HepG2 (cell line): ENCODE results near the gene STK36. TPM values are rescaled to one million over a fixed set of nuclear protein-coding genes. Genes with fewer than 3 reads are reported as not detected.
A peak's percentile ranks its signal among the peaks of the same experiment; 100 is the strongest.

Experiments
- ASH2L ChIP-seq: fragments of 300-600, 200-600 bp; sonication (generic); IDR thresholded peaks from 2 replicates; pipeline ENCODE4 v1.7.0; 2017; ENCODE audit warnings: low read depth, mild to moderate bottlenecking, moderate library complexity, mixed read lengths, low read length; ENCODE audit not compliant: insufficient read length
- CAMTA2 ChIP-seq: sonication (generic); formaldehyde crosslinking; IDR thresholded peaks from 2 replicates; pipeline ENCODE4 v1.4.0; 2020; ENCODE audit warnings: mild to moderate bottlenecking, missing genetic modification reagents, borderline replicate concordance
- CCDC6 ChIP-seq: sonication (generic); formaldehyde crosslinking; IDR thresholded peaks from 2 replicates; pipeline ENCODE4 v1.8.1; 2022; ENCODE audit warnings: mild to moderate bottlenecking, missing genetic modification reagents, moderate library complexity
- CREB1 ChIP-seq, 2 experiments: fragments of 450-650 bp in 1 of 2; IDR thresholded peaks; 2 replicates each; pipeline ENCODE4 v1.6.1; 2016 to 2017; ENCODE audit warnings: control low read depth in 1 of 2, mild to moderate bottlenecking in 1 of 2, missing compliant biosample characterization in 1 of 2, missing genetic modification characterization in 1 of 2
- FOXK1 ChIP-seq: sonication (generic); formaldehyde crosslinking; IDR thresholded peaks from 2 replicates; pipeline ENCODE4 v1.4.0; 2020; ENCODE audit warnings: low read depth, missing genetic modification reagents, borderline replicate concordance
- IKZF1 ChIP-seq: fragments of 450-650 bp; IDR thresholded peaks from 2 replicates; pipeline ENCODE4 v1.7.1; 2016
- IRF2 ChIP-seq: IDR thresholded peaks from 2 replicates; pipeline ENCODE4 v1.6.1; 2018; ENCODE audit warnings: missing genetic modification reagents, missing compliant biosample characterization
- POLR2A ChIP-seq, 2 experiments: IDR thresholded peaks; 2 replicates each; pipeline ENCODE4 v1.6.1; 2011; ENCODE audit warnings: low read depth in 2 of 2, low read length in 2 of 2, mild to moderate bottlenecking in 1 of 2, moderate library complexity in 1 of 2; ENCODE audit not compliant: insufficient read depth in 1 of 2
- RAD21 ChIP-seq: fragments of 450-650 bp; formaldehyde crosslinking; IDR thresholded peaks from 2 replicates; pipeline ENCODE4 v1.5.0; 2020; ENCODE audit warnings: mild to moderate bottlenecking
- RBFOX2 ChIP-seq: fragments of 200-400 bp; formaldehyde crosslinking; IDR thresholded peaks from 2 replicates; pipeline ENCODE4 v1.6.1; 2017; ENCODE audit warnings: low read depth, mild to moderate bottlenecking, low read length
- SRY ChIP-seq: sonication (generic); formaldehyde crosslinking; IDR thresholded peaks from 2 replicates; pipeline ENCODE4 v1.8.0; 2022; ENCODE audit warnings: mild to moderate bottlenecking, missing genetic modification reagents
- STAG1 ChIP-seq: sonication (generic); formaldehyde crosslinking; IDR thresholded peaks from 2 replicates; pipeline ENCODE4 v1.4.0; 2020; ENCODE audit warnings: missing genetic modification reagents
- TAF1 ChIP-seq: sonication (generic); formaldehyde crosslinking; IDR thresholded peaks from 2 replicates; pipeline ENCODE4 v1.4.0; 2020; ENCODE audit warnings: missing genetic modification reagents
- TOPORS ChIP-seq: sonication (generic); formaldehyde crosslinking; IDR thresholded peaks from 2 replicates; pipeline ENCODE4 v1.8.0; 2023; ENCODE audit warnings: mild to moderate bottlenecking, missing genetic modification reagents
- ZEB1 ChIP-seq: IDR thresholded peaks from 2 replicates; pipeline ENCODE4 v1.6.1; 2012; ENCODE audit warnings: mild to moderate bottlenecking, low read depth, inconsistent platforms; ENCODE audit not compliant: insufficient replicate concordance
- ZFP82 ChIP-seq: sonication (generic); formaldehyde crosslinking; IDR thresholded peaks from 2 replicates; pipeline ENCODE4 v1.5.1; 2020; ENCODE audit warnings: mild to moderate bottlenecking, missing genetic modification reagents, borderline replicate concordance
- ZFYVE20 ChIP-seq: sonication (generic); formaldehyde crosslinking; IDR thresholded peaks from 2 replicates; pipeline ENCODE4 v1.8.0; 2023; ENCODE audit warnings: low read depth, mild to moderate bottlenecking, moderate library complexity, missing genetic modification reagents, borderline replicate concordance
- ZMYM3 ChIP-seq: sonication (generic); formaldehyde crosslinking; IDR thresholded peaks from 2 replicates; pipeline ENCODE4 v1.5.1; 2020; ENCODE audit warnings: mild to moderate bottlenecking, missing genetic modification reagents
- ZNF282 ChIP-seq: fragments of 450-650 bp; IDR thresholded peaks from 2 replicates; pipeline ENCODE4 v1.6.1; 2018; ENCODE audit not compliant: partially characterized antibody
- ZNF354B ChIP-seq: sonication (generic); formaldehyde crosslinking; IDR thresholded peaks from 2 replicates; pipeline ENCODE4 v1.8.0; 2022; ENCODE audit warnings: mild to moderate bottlenecking, missing genetic modification reagents
- ZNF619 ChIP-seq: sonication (generic); formaldehyde crosslinking; IDR thresholded peaks from 2 replicates; pipeline ENCODE4 v1.4.0; 2020; ENCODE audit warnings: mild to moderate bottlenecking, missing genetic modification reagents
- ZNF770 ChIP-seq: sonication (generic); formaldehyde crosslinking; IDR thresholded peaks from 2 replicates; pipeline ENCODE4 v1.5.0; 2020; ENCODE audit warnings: mild to moderate bottlenecking, missing genetic modification reagents
- ZSCAN29 ChIP-seq: sonication (generic); formaldehyde crosslinking; conservative IDR thresholded peaks from 2 replicates; pipeline ENCODE4 v1.4.0; 2020; ENCODE audit warnings: mild to moderate bottlenecking, missing genetic modification reagents
- polyA plus RNA-seq, 8 experiments: library from polyadenylated mRNA; depleted of rRNA in 3 of 8; stranded (reverse) in 7 of 8; unstranded in 1 of 8; fragments of >200 nt; fragmentation: Illumina TruSeq in 4 of 8; extraction: Trizol in 4 of 8; gene quantifications; 2 replicates each; pipeline versions ENCODE4 v1.2.1 to v1.2.3, GENCODE V29; 2011 to 2016; ENCODE audit warnings: low read depth in 4 of 8, missing spikeins in 1 of 8, mixed read lengths in 1 of 8; ENCODE audit not compliant: insufficient read depth in 1 of 8
- total RNA-seq, 5 experiments: library from RNA; depleted of rRNA; stranded (reverse); fragments of >200 nt; fragmentation: Illumina TruSeq; extraction: Trizol; gene quantifications; 2 replicates each; pipeline ENCODE4 v1.2.3, GENCODE V29; 2016; ENCODE audit warnings: low read depth in 1 of 5
- TF ChIP-seq, protein P1 (sequence below): sonication (generic); formaldehyde crosslinking; IDR thresholded peaks from 2 replicates; pipeline ENCODE4 v1.5.1; 2020; ENCODE audit warnings: mild to moderate bottlenecking, missing genetic modification reagents, borderline replicate concordance

The STK36 gene
- total and polyA plus RNA-seq, 2 of the 13 experiments (the other 11 are each of a cell fraction or from before 2014, with no cell fraction given) = 45.9 to 83.5 TPM

DNA sequence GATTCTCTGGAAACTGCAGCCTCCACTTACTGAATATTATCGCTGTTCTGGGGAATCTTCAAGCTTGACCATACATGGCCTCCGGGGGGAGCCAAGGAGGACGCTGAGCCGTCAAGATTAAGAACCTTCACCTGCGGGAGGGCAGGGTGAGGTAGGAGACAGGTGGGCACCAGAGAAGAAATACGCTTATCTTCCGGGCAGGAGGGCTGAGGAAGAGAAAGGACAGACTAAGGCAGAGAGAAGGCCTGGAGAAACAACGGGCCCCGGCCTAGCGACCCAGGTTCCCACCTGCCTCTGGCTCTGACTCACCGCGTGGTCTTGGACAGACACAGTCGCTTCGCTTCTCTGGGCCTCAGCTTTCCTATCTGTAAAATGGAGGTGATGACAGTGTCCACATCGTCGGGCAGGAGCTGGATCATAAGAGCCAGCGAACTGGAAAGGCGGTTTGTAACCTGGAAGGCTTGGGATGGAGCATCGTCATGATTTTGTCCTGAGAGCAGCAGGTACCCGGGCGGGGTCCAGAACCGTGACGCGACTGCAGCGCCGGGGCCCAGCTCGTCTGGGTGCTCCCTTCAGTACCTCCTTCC is 13.1 kb upstream of the STK36 start (continued):
- peak; percentile 18; the same call in 1 of the 2 replicates for TF ChIP-seq TOPORS (CRISPR knock-in tag)
- peak; percentile 54 for TF ChIP-seq STAG1
- no peak for TF ChIP-seq IKZF1
- peak; percentile 39; the same call in 1 of the 2 replicates for TF ChIP-seq CCDC6 (CRISPR knock-in tag)
- TF ChIP-seq RBFOX2 = no peak
- TF ChIP-seq SRY (CRISPR knock-in tag) = no peak
- peak; percentile 79 for TF ChIP-seq ZEB1
- 0 out of 2 replicates have a peak, but pooled peaks have one; percentile 9 for TF ChIP-seq CAMTA2 (CRISPR knock-in tag)
- 0 out of 2 replicates have a peak, but pooled peaks have one; percentile 11 for TF ChIP-seq ZSCAN29 (CRISPR knock-in tag)
- 0 out of 2 replicates have a peak, but pooled peaks have one; percentile 22 for TF ChIP-seq ZNF354B
- no peak for TF ChIP-seq ZNF770 (CRISPR knock-in tag)
- TF ChIP-seq ZFYVE20 (CRISPR knock-in tag) = no peak
- no peak for TF ChIP-seq ASH2L
- TF ChIP-seq, protein P1, sequence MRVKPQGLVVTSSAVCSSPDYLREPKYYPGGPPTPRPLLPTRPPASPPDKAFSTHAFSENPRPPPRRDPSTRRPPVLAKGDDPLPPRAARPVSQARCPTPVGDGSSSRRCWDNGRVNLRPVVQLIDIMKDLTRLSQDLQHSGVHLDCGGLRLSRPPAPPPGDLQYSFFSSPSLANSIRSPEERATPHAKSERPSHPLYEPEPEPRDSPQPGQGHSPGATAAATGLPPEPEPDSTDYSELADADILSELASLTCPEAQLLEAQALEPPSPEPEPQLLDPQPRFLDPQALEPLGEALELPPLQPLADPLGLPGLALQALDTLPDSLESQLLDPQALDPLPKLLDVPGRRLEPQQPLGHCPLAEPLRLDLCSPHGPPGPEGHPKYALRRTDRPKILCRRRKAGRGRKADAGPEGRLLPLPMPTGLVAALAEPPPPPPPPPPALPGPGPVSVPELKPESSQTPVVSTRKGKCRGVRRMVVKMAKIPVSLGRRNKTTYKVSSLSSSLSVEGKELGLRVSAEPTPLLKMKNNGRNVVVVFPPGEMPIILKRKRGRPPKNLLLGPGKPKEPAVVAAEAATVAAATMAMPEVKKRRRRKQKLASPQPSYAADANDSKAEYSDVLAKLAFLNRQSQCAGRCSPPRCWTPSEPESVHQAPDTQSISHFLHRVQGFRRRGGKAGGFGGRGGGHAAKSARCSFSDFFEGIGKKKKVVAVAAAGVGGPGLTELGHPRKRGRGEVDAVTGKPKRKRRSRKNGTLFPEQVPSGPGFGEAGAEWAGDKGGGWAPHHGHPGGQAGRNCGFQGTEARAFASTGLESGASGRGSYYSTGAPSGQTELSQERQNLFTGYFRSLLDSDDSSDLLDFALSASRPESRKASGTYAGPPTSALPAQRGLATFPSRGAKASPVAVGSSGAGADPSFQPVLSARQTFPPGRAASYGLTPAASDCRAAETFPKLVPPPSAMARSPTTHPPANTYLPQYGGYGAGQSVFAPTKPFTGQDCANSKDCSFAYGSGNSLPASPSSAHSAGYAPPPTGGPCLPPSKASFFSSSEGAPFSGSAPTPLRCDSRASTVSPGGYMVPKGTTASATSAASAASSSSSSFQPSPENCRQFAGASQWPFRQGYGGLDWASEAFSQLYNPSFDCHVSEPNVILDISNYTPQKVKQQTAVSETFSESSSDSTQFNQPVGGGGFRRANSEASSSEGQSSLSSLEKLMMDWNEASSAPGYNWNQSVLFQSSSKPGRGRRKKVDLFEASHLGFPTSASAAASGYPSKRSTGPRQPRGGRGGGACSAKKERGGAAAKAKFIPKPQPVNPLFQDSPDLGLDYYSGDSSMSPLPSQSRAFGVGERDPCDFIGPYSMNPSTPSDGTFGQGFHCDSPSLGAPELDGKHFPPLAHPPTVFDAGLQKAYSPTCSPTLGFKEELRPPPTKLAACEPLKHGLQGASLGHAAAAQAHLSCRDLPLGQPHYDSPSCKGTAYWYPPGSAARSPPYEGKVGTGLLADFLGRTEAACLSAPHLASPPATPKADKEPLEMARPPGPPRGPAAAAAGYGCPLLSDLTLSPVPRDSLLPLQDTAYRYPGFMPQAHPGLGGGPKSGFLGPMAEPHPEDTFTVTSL (CRISPR knock-in tag) = 0 out of 2 replicates have a peak, but pooled peaks have one; percentile 8
- TF ChIP-seq IRF2 (CRISPR knock-in tag) = peak; percentile 69; the same call in 1 of the 2 replicates
- TF ChIP-seq ZFP82 (CRISPR knock-in tag) = 0 out of 2 replicates have a peak, but pooled peaks have one; percentile 27
- TF ChIP-seq TAF1 = no peak
- peak; percentile 93 for TF ChIP-seq ZMYM3 (CRISPR knock-in tag)
- no peak; a peak in 1 of 4 replicates for TF ChIP-seq POLR2A (IDR thresholded peaks at IDR 0.05; ENCODE audit: insufficient read depth in 1 of 2, low read depth in 2 of 2, low read length in 2 of 2)
- TF ChIP-seq ZNF619 (CRISPR knock-in tag) = peak; percentile 22; the same call in 1 of the 2 replicates
- no peak for TF ChIP-seq ZNF282
- peak; percentile 71 for TF ChIP-seq CREB1 (IDR thresholded peaks at IDR 0.05)
- TF ChIP-seq CREB1 (CRISPR knock-in tag; IDR thresholded peaks at IDR 0.05) = no peak
- peak; percentile 45; the same call in 1 of the 2 replicates for TF ChIP-seq FOXK1 (CRISPR knock-in tag)
- TF ChIP-seq RAD21 (CRISPR knock-in tag) = peak; percentile 47; the same call in 1 of the 2 replicates
